Epithelial cell of proximal tubule (primary cell): ENCODE results near the gene CARS2. TPM values are rescaled to one million over a fixed set of nuclear protein-coding genes. Genes with fewer than 3 reads are reported as not detected.

Source experiments
- DNase-seq: peaks from one replicate; pipeline ENCODE4 v3.0.0-alpha.2; 2011; ENCODE audit warnings: low read depth
- H3K4me3 ChIP-seq: 2 replicates; pipeline ENCODE4 v1.5.1; 2011; ENCODE audit warnings: low read depth, mild to moderate bottlenecking, low read length
- total RNA-seq: library from RNA; depleted of rRNA; stranded (reverse); fragments of >200 nt; gene quantifications from 2 replicates; pipeline ENCODE4 v1.2.3, GENCODE V29; 2015
- TF ChIP-seq, protein P1 (sequence below): conservative IDR thresholded peaks from 2 replicates; pipeline ENCODE4 v1.5.1; 2012; ENCODE audit warnings: low read depth, mild to moderate bottlenecking, low read length

Gene CARS2
- total RNA-seq, 1 donor from 2014 or later: 28.5 TPM

DNA sequence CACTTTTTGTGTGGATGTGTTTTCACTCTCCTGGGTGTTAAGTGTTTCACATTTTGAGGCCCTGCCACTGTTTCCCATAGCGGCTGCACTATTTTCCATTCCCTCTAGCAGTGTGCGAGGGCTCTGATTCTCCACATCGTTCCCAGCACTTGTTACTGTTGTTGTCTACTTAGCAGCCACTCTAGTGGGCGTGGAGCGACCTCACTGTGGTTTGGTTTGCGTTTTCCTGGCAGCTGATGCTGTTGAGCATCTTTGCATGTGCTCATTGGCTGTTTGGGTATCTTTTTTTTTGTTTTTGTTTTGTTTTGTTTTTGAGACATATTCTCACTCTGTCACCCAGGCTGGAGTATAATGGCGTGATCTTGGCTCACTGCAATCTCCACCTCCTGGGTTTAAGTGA is 76.2 kb downstream of the CARS2 start:
- no peak for DNase-seq
- no peak overlapping the region for H3K4me3 ChIP-seq
- TF ChIP-seq, protein P1, sequence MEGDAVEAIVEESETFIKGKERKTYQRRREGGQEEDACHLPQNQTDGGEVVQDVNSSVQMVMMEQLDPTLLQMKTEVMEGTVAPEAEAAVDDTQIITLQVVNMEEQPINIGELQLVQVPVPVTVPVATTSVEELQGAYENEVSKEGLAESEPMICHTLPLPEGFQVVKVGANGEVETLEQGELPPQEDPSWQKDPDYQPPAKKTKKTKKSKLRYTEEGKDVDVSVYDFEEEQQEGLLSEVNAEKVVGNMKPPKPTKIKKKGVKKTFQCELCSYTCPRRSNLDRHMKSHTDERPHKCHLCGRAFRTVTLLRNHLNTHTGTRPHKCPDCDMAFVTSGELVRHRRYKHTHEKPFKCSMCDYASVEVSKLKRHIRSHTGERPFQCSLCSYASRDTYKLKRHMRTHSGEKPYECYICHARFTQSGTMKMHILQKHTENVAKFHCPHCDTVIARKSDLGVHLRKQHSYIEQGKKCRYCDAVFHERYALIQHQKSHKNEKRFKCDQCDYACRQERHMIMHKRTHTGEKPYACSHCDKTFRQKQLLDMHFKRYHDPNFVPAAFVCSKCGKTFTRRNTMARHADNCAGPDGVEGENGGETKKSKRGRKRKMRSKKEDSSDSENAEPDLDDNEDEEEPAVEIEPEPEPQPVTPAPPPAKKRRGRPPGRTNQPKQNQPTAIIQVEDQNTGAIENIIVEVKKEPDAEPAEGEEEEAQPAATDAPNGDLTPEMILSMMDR: no peak

DNA sequence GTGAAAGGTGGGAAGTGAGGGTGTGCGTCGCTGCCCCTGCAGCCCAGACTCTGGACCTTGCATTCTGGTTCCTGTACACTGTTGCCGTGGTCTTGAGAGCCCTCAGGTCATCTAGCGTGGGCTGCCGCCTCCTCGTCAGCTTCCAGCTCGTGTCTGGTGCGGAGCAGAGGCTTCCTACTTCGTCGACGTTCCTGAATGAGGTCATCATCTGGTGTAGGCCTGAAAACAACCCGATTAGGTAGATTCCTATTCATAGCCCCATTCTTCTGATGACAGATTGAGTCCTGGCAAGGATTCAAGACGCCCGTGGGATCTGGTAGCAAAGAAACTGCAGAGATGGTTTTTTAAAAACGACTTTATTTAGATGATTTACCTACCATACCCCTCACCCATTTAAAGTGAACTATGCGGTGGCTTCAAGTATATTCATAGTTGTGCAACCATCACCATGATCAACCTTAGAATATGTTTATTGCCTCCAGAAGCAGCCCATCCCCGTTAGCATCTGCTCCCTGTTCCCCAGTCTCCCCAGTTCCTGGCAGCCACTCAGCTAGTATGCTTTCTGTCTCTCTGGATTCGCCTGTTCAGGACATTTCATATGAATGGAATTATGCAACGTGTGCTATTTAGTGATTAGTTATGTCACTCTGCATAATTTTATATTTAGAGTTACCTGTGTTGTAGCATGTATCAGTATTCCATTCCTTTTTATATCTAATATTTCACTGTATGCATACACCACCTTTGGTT is 76.8 kb downstream of the CARS2 start:
- TF ChIP-seq, protein P1: no peak
- H3K4me3 ChIP-seq: no peak overlapping the region
- no peak for DNase-seq

DNA sequence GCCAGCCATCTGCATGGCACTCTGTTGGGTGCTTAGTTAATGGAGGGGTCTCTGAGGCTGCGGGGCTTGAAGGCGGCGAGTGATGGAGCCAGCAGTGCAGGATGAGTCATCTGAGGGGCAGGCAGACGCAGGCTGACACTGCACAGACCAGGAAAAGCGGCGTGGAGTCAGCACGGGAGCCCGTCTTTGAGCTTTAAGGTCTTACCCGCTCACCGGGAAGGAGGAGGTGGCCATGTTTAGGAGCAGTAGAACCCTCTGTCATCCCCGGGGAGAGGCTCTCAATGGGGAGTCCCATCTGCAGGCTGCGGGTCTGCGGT is 77.5 kb downstream of the CARS2 start:
- H3K4me3 ChIP-seq: no peak overlapping the region
- DNase-seq: no peak
- TF ChIP-seq, protein P1: no peak

DNA sequence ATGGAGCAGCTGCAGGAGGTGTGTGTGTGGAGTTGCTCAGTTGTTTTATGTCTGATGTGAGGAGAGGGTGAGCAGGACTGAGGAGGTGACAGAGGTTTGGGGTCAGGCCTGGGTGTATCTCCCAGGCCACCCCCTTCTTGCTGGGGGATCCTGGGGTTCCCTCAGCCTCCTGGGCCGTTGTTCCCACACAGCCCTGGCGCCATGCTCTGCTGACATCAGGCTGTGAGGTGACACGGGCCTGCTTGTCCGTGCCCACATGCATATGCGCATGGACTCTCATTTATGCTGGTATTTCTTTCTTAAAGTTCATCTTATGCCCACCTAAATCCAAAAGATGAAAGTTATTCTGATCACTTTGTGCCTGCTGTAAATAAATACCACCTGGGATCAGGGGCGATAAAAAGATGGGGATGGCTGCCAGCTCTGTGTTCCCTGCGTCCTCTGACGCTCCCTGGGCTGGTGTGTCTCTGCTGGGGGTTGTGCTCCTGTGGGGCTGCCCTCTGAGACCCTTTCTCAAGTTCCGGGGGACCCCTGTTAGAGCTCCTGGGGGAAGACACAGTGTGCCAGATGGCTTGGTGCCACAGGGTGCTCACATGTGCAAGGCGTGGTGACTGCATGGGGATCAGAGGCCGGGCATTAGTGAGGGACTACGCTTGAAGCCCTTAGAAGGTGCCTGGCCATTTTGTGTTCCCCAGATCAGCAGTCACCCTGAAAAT is 78.0 kb downstream of the CARS2 start:
- TF ChIP-seq, protein P1: no peak
- no peak overlapping the region for H3K4me3 ChIP-seq
- DNase-seq: no peak

DNA sequence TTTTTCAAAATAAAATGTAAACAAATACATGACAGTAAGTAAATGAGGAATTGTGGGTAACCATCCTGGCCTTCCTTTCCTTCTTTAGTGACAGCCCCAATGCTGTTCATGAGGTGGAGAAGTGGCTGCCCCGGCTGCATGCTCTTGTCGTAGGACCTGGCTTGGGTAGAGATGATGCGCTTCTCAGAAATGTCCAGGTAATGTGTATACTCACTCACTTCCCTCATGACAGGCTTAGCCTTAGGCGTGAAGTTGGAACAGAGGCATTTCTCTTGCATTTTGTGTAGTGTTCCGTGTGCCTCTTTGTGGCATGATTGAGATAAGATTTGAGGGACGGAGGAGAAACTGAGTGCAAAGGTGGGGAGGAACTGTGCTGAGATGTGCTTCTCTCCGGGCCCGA is 78.6 kb downstream of the CARS2 start:
- TF ChIP-seq, protein P1: no peak
- no peak overlapping the region for H3K4me3 ChIP-seq
- DNase-seq: no peak

DNA sequence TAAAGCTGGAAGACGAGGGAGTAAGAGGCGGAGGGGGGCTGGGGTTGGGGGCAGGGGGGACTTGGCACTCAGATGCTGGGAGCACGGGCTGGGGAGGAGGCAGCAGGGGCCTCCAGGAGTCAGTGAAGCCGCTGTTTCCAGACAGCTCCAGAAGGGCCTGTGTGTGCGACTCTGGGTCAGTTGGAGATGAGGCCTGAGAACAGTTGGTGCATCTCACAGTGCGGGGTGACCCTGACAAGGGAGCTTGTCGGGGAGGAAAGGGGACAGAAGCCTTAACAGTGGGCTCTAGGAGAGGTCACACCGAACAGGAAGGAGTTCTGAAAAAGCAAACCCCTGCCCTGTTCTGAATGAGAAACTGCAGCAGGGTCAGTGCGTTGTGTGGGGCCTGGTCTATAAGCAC is 79.4 kb downstream of the CARS2 start:
- DNase-seq: no peak
- TF ChIP-seq, protein P1: no peak
- no peak overlapping the region for H3K4me3 ChIP-seq
